HG02981 (cell line): ENCODE measurements around the gene LRSAM1.

Experiments used
- ATAC-seq: cut with Tn5 transposase; IDR thresholded peaks from one replicate; pipeline ENCODE4 v1.9.1; 2021; ENCODE audit warnings: mild to moderate bottlenecking, moderate library complexity; ENCODE audit not compliant: unreplicated experiment

Gene LRSAM1

DNA sequence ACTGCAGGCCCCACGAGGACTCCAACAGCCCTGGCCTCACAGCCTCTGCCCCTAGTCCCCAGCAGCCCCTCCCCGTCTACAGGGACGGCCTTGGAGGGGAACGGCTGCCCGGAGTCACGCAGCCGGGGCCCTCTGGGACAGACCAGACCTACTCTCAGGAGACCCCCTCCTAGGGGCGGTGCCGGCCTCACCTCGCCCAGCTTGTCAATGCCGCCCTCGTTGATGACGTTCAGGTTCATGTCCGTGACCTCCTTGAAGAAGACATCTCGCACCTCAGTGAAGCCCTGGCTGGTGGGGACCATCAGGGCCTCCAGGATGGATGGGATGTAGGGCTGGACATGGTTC lies 58.6 kb downstream of the LRSAM1 start:
- no peak for ATAC-seq

DNA sequence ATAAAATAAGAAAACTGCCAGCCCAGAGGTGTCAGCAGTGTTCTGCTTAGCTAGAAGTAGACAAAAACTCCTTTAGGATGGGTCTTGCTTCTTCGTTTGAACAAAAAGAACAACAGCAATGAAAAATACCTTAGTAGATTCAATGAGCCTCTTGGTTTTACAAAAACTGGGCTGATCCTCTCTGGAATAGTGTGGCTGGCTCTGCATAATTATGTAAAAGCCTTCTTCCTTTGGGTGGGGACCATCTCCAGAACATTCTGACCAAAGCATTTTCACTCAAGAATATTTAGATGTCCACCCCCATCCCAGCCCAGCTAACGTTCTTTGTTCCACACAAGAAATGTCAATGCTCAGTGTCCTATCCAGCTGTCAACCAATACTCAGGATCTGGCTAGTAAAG lies 63.2 kb downstream of the LRSAM1 start:
- no peak for ATAC-seq

DNA sequence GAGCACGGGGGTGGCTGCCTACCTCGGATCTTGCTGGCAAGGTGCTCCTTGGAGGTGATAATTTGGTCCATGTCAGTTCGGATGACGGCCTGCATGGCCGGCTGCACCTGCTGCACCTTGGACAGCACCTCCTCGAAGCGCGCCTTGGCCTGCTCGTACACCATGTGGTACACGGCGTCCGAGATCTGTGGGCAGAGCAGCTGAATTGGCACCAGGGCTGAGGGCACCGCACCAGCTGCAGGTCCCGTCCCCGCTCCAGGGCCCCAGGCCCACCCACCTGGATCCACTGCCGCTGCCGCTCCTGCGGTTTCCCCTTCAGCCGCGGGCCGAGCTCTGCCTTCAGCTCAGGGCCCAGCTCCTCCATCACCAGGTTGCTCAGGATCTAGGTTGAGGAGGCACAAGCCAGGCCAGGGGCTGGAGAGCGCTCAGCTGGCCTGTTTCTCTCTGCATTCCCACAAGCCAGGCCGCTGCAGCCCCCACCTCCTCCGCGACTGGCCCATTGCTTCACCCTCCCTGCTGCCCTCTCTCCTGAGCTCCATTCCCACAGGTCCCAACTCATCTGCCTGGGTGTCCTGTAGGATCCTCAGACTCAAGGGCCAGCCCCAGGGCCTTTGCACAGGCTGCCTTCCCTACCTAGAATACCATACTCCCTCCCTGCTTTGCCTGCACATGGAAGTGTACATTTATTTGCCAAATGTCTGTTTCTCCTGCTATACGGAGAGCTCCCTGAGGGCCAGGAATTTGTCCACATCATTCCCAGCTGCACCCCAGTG lies 65.7 kb downstream of the LRSAM1 start:
- ATAC-seq: no peak

GRCh38 chr9:127517620-127518019 lies 66.3 kb downstream of the LRSAM1 start:
- no peak for ATAC-seq

DNA sequence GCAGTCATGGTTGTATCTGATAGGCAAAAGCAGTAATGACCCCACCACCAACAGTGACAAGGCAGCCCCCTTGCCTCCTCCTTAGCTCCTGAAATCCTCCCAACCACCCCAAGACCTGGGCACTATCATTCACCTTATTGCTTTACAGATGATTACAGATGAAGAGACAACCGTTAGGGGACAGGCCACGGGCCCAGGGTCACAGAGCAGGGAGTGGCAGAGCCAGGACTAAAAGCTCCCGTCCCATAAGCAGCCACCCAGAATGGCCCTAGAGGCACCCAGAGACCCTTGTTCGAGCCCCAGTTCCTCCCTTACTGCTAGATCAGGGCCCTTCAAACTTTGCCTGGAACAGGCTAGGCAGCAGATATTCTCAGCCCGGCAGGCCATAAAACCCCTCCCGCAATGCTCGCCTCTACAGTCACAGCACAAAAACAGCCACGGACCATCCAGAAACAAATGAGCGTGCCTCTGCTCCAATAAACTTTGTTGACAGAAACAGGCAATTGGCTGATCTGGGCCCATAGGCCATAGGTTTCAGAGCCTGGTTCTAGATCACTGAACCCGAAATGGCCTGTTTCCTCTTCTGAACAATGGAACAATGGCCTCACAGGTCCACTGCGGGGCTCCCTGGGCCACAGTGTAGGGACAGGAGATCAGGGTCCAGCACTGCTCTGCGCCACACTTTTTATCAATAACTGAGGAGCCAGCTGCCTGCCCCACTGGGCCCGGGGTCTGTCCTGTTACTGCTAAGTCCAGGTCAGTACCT lies 67.0 kb downstream of the LRSAM1 start:
- ATAC-seq: no peak

- no peak for ATAC-seq
These were observed 68.2 kb downstream of the LRSAM1 start for GRCh38 chr9:127519301-127520166.

GRCh38 chr9:127520941-127521918 lies 69.9 kb downstream of the LRSAM1 start:
- ATAC-seq: no peak

- no peak for ATAC-seq
These were observed 70.6 kb downstream of the LRSAM1 start for GRCh38 chr9:127521919-127522304.

GRCh38 chr9:127522727-127523126 lies 71.4 kb downstream of the LRSAM1 start:
- ATAC-seq: no peak

DNA sequence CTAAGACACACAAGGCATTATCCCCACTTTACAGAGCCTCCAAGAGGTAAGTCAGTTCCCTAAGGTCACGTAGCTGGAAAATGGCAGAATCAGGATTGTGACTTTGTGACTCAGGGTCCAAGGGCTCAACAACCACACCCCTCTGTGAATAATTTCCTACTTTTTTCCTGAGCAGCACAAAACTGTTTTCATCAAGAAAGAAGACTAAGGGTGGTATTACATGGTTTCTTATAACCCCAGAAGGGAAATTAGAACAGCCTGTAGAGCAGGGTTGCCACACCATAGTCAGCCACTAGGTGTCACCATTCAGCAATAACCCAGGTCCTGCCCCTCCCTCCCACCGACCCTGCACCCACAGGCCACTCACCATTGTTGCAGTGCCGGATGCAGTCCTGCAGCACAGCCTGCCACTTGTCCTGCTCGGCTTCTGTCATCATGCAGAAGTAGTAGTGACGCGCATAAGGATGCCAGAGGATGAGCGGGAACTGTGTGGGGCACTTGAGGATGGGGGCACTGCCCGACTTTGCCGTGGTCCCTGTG lies 72.1 kb downstream of the LRSAM1 start:
- ATAC-seq: no peak

- ATAC-seq: no peak
These were observed 73.1 kb downstream of the LRSAM1 start for GRCh38 chr9:127524373-127524772.

GRCh38 chr9:127525401-127526188 lies 74.3 kb downstream of the LRSAM1 start:
- ATAC-seq: no peak

DNA sequence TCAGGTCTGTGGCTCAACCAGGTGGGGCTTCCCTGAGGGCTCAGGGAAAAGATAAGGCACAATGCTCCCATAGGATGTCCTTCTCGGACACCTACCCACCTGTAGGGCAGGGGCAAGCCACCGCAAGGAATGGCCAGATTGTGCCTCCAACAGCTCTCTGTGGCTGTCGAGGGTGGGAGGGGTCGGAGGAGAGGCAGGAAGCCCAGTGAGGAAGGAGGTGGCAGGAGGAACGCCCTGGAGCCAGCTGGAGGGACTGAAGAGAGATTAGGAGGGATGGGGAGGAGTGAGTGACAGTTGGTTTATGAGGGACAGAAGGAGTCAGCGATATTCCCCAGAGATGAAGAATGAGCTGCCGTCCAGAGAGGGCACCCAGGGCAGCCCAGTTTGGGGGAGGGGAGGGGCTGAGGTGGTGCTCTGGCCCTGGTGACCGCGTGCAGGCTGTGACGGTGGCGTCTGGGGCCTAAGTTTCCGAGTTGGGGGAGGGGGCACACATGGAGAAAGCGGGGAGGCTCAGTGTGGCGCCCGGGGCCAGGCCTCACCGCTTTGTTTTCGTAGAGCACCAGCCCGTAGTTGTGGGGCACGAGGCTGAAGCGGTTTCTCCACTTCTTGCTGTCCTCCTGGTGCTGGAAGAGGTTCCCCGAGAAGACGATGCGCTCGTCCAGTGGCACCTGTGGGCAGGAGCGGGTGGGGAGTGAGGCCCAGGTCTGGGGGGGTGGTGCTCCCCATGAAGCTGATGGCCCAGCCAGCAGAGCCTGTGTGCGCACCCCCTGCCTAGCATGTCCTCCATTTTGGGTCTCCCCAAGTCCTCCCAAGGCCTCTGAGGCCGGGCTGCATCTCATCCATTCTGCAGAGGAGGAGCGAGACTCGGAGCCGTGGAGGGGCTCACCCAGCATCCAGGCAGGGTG lies 75.6 kb downstream of the LRSAM1 start:
- no peak for ATAC-seq

GRCh38 chr9:127527560-127528268 lies 76.4 kb downstream of the LRSAM1 start:
- ATAC-seq: no peak

- no peak for ATAC-seq
These were observed 77.3 kb downstream of the LRSAM1 start for GRCh38 chr9:127528422-127529251.

DNA sequence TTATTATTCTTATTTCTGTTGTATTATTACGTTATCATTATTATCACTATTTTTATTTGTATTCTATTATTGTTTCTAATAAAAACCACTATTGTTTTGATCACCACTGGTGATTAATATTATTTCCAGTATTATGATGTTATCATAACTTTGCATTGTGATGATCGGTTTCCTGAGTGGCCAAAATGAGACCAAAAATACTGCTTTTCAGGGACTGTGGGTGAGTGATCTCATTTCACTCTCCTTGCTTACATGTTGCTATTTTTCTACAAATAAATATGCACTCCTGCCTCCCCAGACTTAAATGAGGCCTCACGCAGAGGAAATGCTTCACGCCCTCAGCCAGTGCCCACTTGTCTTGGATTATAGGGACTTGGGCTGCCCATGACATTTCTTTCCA lies 78.4 kb downstream of the LRSAM1 start:
- ATAC-seq: no peak
